HepG2 (cell line): ENCODE data around the gene ZNF234. TPM values are rescaled to one million over a fixed set of nuclear protein-coding genes. Genes with fewer than 3 reads are reported as not detected.

ENCODE experiments used
- AKAP8 ChIP-seq: sonication (generic); formaldehyde crosslinking; IDR thresholded peaks from 2 replicates; pipeline ENCODE4 v1.5.1; 2020; ENCODE audit warnings: mild to moderate bottlenecking, missing genetic modification reagents
- CENPX ChIP-seq: sonication (generic); formaldehyde crosslinking; IDR thresholded peaks from 2 replicates; pipeline ENCODE4 v1.9.0; 2021; ENCODE audit warnings: mild to moderate bottlenecking, missing genetic modification reagents, moderate library complexity
- ERF ChIP-seq: IDR thresholded peaks from 2 replicates; pipeline ENCODE4 v1.6.1; 2018; ENCODE audit warnings: missing biosample characterization, missing genetic modification reagents
- ETV5 ChIP-seq: IDR thresholded peaks from 2 replicates; pipeline ENCODE4 v1.6.1; 2018; ENCODE audit warnings: missing biosample characterization, missing genetic modification reagents, inconsistent platforms, borderline replicate concordance
- HES4 ChIP-seq: sonication (generic); formaldehyde crosslinking; IDR thresholded peaks from 2 replicates; pipeline ENCODE4 v1.9.0; 2021; ENCODE audit warnings: mild to moderate bottlenecking, missing genetic modification reagents, borderline replicate concordance
- NCOA2 ChIP-seq: sonication (generic); formaldehyde crosslinking; IDR thresholded peaks from 2 replicates; pipeline ENCODE4 v1.8.0; 2022; ENCODE audit warnings: inconsistent platforms
- RELA ChIP-seq: sonication (generic); formaldehyde crosslinking; IDR thresholded peaks from 2 replicates; pipeline ENCODE4 v1.4.0; 2020; ENCODE audit warnings: missing genetic modification reagents
- SKIL ChIP-seq: sonication (generic); formaldehyde crosslinking; IDR thresholded peaks from 2 replicates; pipeline ENCODE4 v1.8.0; 2022; ENCODE audit warnings: missing genetic modification reagents, mild to moderate bottlenecking, moderate library complexity, borderline replicate concordance
- TCF12 ChIP-seq, 2 experiments: fragments of 450-650 bp in 1 of 2; sonication (generic) in 1 of 2; formaldehyde crosslinking in 1 of 2; IDR thresholded peaks; 2 replicates each; pipeline versions ENCODE4 v1.6.1 to v1.8.0; 2017 to 2022; ENCODE audit warnings: antibody characterized with exemption in 1 of 2, mild to moderate bottlenecking in 1 of 2, missing genetic modification reagents in 1 of 2, moderate library complexity in 1 of 2
- ZBTB3 ChIP-seq: sonication (generic); formaldehyde crosslinking; IDR thresholded peaks from 2 replicates; pipeline ENCODE4 v1.4.0; 2020; ENCODE audit warnings: low read depth, mild to moderate bottlenecking, moderate library complexity, missing genetic modification reagents, borderline replicate concordance
- ZFP37 ChIP-seq: sonication (generic); formaldehyde crosslinking; IDR thresholded peaks from 2 replicates; pipeline ENCODE4 v1.4.0; 2020; ENCODE audit warnings: missing genetic modification reagents, borderline replicate concordance
- ZKSCAN5 ChIP-seq: sonication (generic); formaldehyde crosslinking; IDR thresholded peaks from 2 replicates; pipeline ENCODE4 v1.5.1; 2020; ENCODE audit warnings: mild to moderate bottlenecking, missing genetic modification reagents
- ZNF10 ChIP-seq: sonication (generic); formaldehyde crosslinking; IDR thresholded peaks from 2 replicates; pipeline ENCODE4 v1.4.0; 2020; ENCODE audit warnings: mild to moderate bottlenecking, low read depth, missing genetic modification reagents, borderline replicate concordance
- ZNF296 ChIP-seq: sonication (generic); formaldehyde crosslinking; conservative IDR thresholded peaks from 2 replicates; pipeline ENCODE4 v1.5.0; 2020; ENCODE audit warnings: mild to moderate bottlenecking, missing genetic modification reagents
- ZNF362 ChIP-seq: sonication (generic); formaldehyde crosslinking; IDR thresholded peaks from 2 replicates; pipeline ENCODE4 v1.4.0; 2020; ENCODE audit warnings: missing genetic modification reagents, mild to moderate bottlenecking, borderline replicate concordance
- ZNF501 ChIP-seq: sonication (generic); formaldehyde crosslinking; IDR thresholded peaks from 2 replicates; pipeline ENCODE4 v1.5.1; 2020; ENCODE audit warnings: mild to moderate bottlenecking, moderate library complexity, missing genetic modification reagents
- ZNF660 ChIP-seq: sonication (generic); formaldehyde crosslinking; IDR thresholded peaks from 2 replicates; pipeline ENCODE4 v1.5.1; 2020; ENCODE audit warnings: mild to moderate bottlenecking, low read depth, missing genetic modification reagents, borderline replicate concordance
- polyA plus RNA-seq, 8 experiments: library from polyadenylated mRNA; depleted of rRNA in 3 of 8; stranded (reverse) in 7 of 8; unstranded in 1 of 8; fragments of >200 nt; fragmentation: Illumina TruSeq in 4 of 8; extraction: Trizol in 4 of 8; gene quantifications; 2 replicates each; pipeline versions ENCODE4 v1.2.1 to v1.2.3, GENCODE V29; 2011 to 2016; ENCODE audit warnings: low read depth in 4 of 8, missing spikeins in 1 of 8, mixed read lengths in 1 of 8; ENCODE audit not compliant: insufficient read depth in 1 of 8
- total RNA-seq, 5 experiments: library from RNA; depleted of rRNA; stranded (reverse); fragments of >200 nt; fragmentation: Illumina TruSeq; extraction: Trizol; gene quantifications; 2 replicates each; pipeline ENCODE4 v1.2.3, GENCODE V29; 2016; ENCODE audit warnings: low read depth in 1 of 5
- TF ChIP-seq, protein P1 (sequence below): sonication (generic); formaldehyde crosslinking; IDR thresholded peaks from 2 replicates; pipeline ENCODE4 v1.4.0; 2020; ENCODE audit warnings: mild to moderate bottlenecking, low read depth, missing genetic modification reagents
- TF ChIP-seq, protein P2 (sequence below): sonication (generic); formaldehyde crosslinking; IDR thresholded peaks from 2 replicates; pipeline ENCODE4 v1.9.0; 2021; ENCODE audit warnings: missing genetic modification reagents, borderline replicate concordance
- TF ChIP-seq, protein P3 (sequence below): sonication (generic); formaldehyde crosslinking; IDR thresholded peaks from 2 replicates; pipeline ENCODE4 v1.5.0; 2020; ENCODE audit warnings: mild to moderate bottlenecking, missing genetic modification reagents, moderate library complexity

ZNF234 gene
- total and polyA plus RNA-seq, 2 of the 13 experiments (the other 11 are each of a cell fraction or from before 2014, with no cell fraction given), result 3.5 to 11.2 TPM

DNA sequence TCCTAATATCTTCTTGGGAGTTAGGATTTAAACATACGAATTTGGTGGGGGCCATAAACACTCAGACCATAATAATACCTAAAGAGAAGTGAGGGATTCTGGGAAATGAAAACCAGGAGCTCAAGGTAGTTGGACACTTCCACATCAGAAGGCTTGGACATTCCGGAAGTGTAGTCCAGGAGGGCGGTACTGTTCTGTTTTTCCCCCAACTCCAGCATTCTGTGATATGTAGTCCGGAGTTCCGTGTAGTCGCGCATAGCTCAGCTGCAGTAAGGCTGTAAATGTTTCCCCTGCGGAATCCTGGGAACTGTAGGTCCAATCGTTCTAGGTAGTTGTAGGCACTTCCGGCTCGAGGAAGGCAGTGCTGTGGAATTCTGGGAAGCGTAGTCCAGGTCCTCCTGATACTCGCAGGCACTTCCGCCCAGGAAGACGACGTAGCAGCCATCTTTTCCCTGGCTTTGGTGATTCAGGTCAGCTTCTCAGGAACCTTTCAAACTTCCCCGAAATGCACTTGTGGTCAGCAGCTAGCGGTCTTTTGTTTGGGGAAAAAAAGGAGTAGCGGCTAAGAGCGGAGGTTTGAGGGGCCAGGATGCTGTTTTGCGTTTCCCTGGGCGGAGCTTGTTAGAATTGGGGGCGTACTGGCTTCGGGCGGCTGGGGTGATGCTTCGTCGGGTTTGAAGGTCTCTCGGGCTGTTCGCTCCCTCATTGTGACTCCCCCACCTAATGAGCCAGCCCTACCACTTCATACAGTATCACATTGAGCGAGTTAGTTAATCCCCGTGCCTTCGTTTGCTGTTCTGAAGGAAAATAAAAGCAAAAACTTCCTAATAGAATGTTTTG lies 23.5 kb downstream of the ZNF234 start, which contains the start of gene ZNF226 (continued):
- TF ChIP-seq RELA (no peak), CENPX (CRISPR knock-in tag) (no peak), ZKSCAN5 (CRISPR knock-in tag) (no peak), ZNF296 (no peak), ZNF362 (peak; percentile 35; the same call in 1 of the 2 replicates), ZNF10 (CRISPR knock-in tag) (no peak), ETV5 (CRISPR knock-in tag) (peak; percentile 82), ZBTB3 (CRISPR knock-in tag) (no peak), AKAP8 (CRISPR knock-in tag) (no peak), ZNF660 (CRISPR knock-in tag) (no peak), NCOA2 (CRISPR knock-in tag) (no peak), TCF12 (IDR thresholded peaks at IDR 0.05) (no peak), TCF12 (CRISPR knock-in tag; IDR thresholded peaks at IDR 0.05) (no peak), ERF (peak; percentile 77), HES4 (CRISPR knock-in tag) (no peak), ZFP37 (CRISPR knock-in tag) (no peak), ZNF501 (peak; percentile 89), SKIL (CRISPR knock-in tag) (no peak)
- TF ChIP-seq, protein P1, sequence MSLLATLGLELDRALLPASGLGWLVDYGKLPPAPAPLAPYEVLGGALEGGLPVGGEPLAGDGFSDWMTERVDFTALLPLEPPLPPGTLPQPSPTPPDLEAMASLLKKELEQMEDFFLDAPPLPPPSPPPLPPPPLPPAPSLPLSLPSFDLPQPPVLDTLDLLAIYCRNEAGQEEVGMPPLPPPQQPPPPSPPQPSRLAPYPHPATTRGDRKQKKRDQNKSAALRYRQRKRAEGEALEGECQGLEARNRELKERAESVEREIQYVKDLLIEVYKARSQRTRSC (CRISPR knock-in tag), result no peak
- TF ChIP-seq, protein P2, sequence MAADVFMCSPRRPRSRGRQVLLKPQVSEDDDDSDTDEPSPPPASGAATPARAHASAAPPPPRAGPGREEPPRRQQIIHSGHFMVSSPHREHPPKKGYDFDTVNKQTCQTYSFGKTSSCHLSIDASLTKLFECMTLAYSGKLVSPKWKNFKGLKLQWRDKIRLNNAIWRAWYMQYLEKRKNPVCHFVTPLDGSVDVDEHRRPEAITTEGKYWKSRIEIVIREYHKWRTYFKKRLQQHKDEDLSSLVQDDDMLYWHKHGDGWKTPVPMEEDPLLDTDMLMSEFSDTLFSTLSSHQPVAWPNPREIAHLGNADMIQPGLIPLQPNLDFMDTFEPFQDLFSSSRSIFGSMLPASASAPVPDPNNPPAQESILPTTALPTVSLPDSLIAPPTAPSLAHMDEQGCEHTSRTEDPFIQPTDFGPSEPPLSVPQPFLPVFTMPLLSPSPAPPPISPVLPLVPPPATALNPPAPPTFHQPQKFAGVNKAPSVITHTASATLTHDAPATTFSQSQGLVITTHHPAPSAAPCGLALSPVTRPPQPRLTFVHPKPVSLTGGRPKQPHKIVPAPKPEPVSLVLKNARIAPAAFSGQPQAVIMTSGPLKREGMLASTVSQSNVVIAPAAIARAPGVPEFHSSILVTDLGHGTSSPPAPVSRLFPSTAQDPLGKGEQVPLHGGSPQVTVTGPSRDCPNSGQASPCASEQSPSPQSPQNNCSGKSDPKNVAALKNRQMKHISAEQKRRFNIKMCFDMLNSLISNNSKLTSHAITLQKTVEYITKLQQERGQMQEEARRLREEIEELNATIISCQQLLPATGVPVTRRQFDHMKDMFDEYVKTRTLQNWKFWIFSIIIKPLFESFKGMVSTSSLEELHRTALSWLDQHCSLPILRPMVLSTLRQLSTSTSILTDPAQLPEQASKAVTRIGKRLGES, result no peak
- TF ChIP-seq, protein P3, sequence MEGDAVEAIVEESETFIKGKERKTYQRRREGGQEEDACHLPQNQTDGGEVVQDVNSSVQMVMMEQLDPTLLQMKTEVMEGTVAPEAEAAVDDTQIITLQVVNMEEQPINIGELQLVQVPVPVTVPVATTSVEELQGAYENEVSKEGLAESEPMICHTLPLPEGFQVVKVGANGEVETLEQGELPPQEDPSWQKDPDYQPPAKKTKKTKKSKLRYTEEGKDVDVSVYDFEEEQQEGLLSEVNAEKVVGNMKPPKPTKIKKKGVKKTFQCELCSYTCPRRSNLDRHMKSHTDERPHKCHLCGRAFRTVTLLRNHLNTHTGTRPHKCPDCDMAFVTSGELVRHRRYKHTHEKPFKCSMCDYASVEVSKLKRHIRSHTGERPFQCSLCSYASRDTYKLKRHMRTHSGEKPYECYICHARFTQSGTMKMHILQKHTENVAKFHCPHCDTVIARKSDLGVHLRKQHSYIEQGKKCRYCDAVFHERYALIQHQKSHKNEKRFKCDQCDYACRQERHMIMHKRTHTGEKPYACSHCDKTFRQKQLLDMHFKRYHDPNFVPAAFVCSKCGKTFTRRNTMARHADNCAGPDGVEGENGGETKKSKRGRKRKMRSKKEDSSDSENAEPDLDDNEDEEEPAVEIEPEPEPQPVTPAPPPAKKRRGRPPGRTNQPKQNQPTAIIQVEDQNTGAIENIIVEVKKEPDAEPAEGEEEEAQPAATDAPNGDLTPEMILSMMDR (CRISPR knock-in tag), result no peak
